GM23248 (cell line): Measurements from ENCODE around the gene DEDD2. TPM values are rescaled to one million over a fixed set of nuclear protein-coding genes. Genes with fewer than 3 reads are reported as not detected.
A peak's percentile ranks its signal among the peaks of the same experiment; 100 is the strongest.
"Not testable (repeated sequence)": the region's sequence is repeated elsewhere in the genome, so short reads cannot be mapped to it uniquely, and the experiment has no call there.

Source experiments
- DNase-seq: peaks from one replicate; pipeline ENCODE4 v3.0.0-alpha.2; 2015
- H2AFZ ChIP-seq: fragments of 200-600 bp; sonication (generic); 2 replicates; pipeline ENCODE4 v1.6.1; 2016; ENCODE audit warnings: antibody characterized with exemption
- H3F3A ChIP-seq: fragments of 200-600 bp; sonication (generic); 2 replicates; pipeline ENCODE4 v1.6.1; 2016; ENCODE audit warnings: mild to moderate bottlenecking, antibody characterized with exemption, mixed run types; ENCODE audit not compliant: insufficient read depth
- H3K27ac ChIP-seq: fragments of 200-600 bp; sonication (generic); 2 replicates; pipeline ENCODE4 v1.5.1; 2016; ENCODE audit warnings: mild to moderate bottlenecking
- H3K27me3 ChIP-seq: fragments of 200-600 bp; sonication (generic); replicated peaks from 2 replicates; pipeline ENCODE4 v1.6.1; 2016; ENCODE audit warnings: mild to moderate bottlenecking; ENCODE audit not compliant: insufficient read depth
- H3K36me3 ChIP-seq: fragments of 200-600 bp; sonication (generic); 2 replicates; pipeline ENCODE4 v1.6.1; 2016; ENCODE audit warnings: low read depth, mild to moderate bottlenecking
- H3K4me1 ChIP-seq: fragments of 200-600 bp; sonication (generic); 2 replicates; pipeline ENCODE4 v1.6.1; 2016; ENCODE audit warnings: mild to moderate bottlenecking; ENCODE audit not compliant: insufficient read depth
- H3K4me2 ChIP-seq: fragments of 200-600 bp; sonication (generic); one replicate; pipeline ENCODE4 v1.6.1; 2016; ENCODE audit warnings: mild to moderate bottlenecking; ENCODE audit not compliant: unreplicated experiment
- H3K4me3 ChIP-seq: fragments of 200-600 bp; sonication (generic); 2 replicates; pipeline ENCODE4 v1.5.1; 2016; ENCODE audit warnings: mild to moderate bottlenecking
- H3K79me2 ChIP-seq: fragments of 200-600 bp; sonication (generic); 2 replicates; pipeline ENCODE4 v1.6.1; 2016; ENCODE audit warnings: mild to moderate bottlenecking; ENCODE audit not compliant: insufficient read depth
- H3K9ac ChIP-seq: fragments of 200-600 bp; sonication (generic); 2 replicates; pipeline ENCODE4 v1.6.1; 2016; ENCODE audit warnings: mild to moderate bottlenecking
- H3K9me2 ChIP-seq: fragments of 200-600 bp; sonication (generic); 2 replicates; pipeline ENCODE4 v1.6.1; 2016; ENCODE audit warnings: mixed run types, mild to moderate bottlenecking, moderate library complexity; ENCODE audit not compliant: insufficient read depth
- H3K9me3 ChIP-seq: fragments of 200-600 bp; sonication (generic); one replicate; pipeline ENCODE4 v1.6.1; 2017; ENCODE audit warnings: low read depth
- H4K20me1 ChIP-seq: fragments of 200-600 bp; sonication (generic); 2 replicates; pipeline ENCODE4 v1.6.0; 2016; ENCODE audit not compliant: insufficient read depth
- EZH2 ChIP-seq: fragments of 200-600 bp; sonication (generic); IDR thresholded peaks from 2 replicates; pipeline ENCODE4 v1.6.1; 2018; ENCODE audit warnings: antibody characterized with exemption, mild to moderate bottlenecking; ENCODE audit not compliant: insufficient read depth, poor library complexity, severe bottlenecking
- EZH2phosphoT487 ChIP-seq: fragments of 200-600 bp; sonication (generic); IDR thresholded peaks from 2 replicates; pipeline ENCODE4 v1.6.1; 2018; ENCODE audit warnings: antibody characterized with exemption, moderate library complexity, mild to moderate bottlenecking, low read depth; ENCODE audit not compliant: insufficient read depth
- WGBS, 2 experiments: methylation state at CpG; one replicate each; pipeline ENCODE4 v1.1.6; 2015 to 2017; ENCODE audit warnings: low lambda C conversion rate in 2 of 2, low coverage in 1 of 2; ENCODE audit errors: missing lambda C conversion rate in 2 of 2; 5-methylcytosine and 5-hydroxymethylcytosine counted together
- in situ Hi-C: fragments of 300-500 bp; cut with MboI; formaldehyde crosslinking; loops from 2 replicates; pipeline ENCODE4 v1.15.0; 2020
- polyA plus RNA-seq: library from polyadenylated mRNA; unstranded; fragments of >200 nt; fragmentation: Nextera tagmentation; extraction: Ambion mirVana; gene quantifications from 2 replicates; pipeline ENCODE4 v1.2.1, GENCODE V29; 2016
- total RNA-seq: library from RNA; depleted of rRNA; stranded (reverse); fragments of >200 nt; shearing (Covaris generic); gene quantifications from 2 replicates; pipeline ENCODE4 v1.2.3, GENCODE V29; 2014; rRNA removed

Gene DEDD2
- total RNA-seq (27.8 and 34.7 TPM in 2 replicates), polyA plus RNA-seq (21.1 and 22.5 TPM in 2 replicates)

DNA sequence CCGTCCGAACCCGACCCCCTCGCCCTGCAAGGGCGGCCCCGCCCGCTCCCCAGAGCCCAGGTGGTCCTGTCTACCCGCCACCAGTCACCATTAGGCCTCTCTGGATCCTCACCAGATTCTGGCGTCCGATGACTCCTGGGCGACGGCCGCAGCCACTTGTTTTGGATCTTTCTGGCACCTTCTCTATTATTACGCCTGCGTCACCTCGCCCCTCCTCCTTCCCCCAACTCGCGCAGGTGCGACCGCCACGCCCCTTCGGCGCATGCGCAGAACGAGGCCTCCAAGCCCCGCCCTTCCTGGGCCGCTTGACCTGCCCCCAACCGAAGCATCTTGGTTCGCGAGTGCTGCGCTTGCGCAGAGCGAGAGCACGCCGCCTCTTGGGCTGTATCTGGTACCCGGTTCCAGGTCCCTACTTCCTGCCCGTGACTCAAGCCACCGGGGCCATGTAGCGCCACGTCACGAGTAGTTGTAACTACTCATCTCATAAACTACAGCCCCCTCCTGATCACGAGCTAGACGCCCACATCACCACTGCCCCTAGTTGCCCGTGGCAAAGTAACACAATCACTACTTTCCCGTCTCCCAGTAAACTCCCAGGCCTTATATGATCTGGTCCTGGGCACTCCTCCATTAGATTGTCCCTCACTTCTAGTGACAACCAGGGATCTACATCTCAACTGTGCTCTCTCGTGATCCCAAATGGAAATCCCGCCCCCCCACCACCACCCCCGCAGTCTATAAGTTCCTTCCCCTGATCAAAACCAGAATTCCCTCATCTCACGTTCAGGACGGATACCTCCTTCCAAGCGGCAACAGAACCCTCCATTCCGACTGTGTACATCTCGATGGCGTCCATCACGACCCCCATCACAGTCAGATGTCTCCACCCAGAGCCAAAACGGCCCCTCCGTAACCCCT lies at the start of gene DEDD2:
Gene DEDD2, minus strand, starts transcription at position 158 of the 918 bp plus-strand sequence. CDS start 670 bp downstream, outside the sequence.
- in situ Hi-C loops: no loop called here
- no peak for TF ChIP-seq EZH2phosphoT487
- TF ChIP-seq EZH2: no peak
- DNase-seq: peak; percentile 99
- peaks cover 25% of the 10 kb centered on the region for H3K4me1 ChIP-seq
- H4K20me1 ChIP-seq: no peaks in the 10 kb centered on the region
- peak within 1 kb of the TSS; percentile 94 for H3K4me2 ChIP-seq
- WGBS, 2 experiments: 3 to 4% methylated on average over 50 to 57 of the region's 57 CpGs
- peak within 1 kb of the TSS; percentile 84 for H3K9ac ChIP-seq
- H2AFZ ChIP-seq: peak within 1 kb of the TSS; percentile 73
- peaks cover 19% of the 10 kb centered on the region for H3F3A ChIP-seq
- no peaks in the 10 kb centered on the region for H3K27me3 ChIP-seq
- H3K9me3 ChIP-seq: no peaks in the 10 kb centered on the region
- H3K4me3 ChIP-seq: peak within 1 kb of the TSS; percentile 78
- H3K79me2 ChIP-seq: peaks cover 90% of the 10 kb centered on the region
- H3K9me2 ChIP-seq: no peaks in the 10 kb centered on the region
- H3K36me3 ChIP-seq: 0 out of 2 replicates have a peak, but pooled peaks cover 7% of the 10 kb centered on the region
- peak within 1 kb of the TSS; percentile 97 for H3K27ac ChIP-seq

DNA sequence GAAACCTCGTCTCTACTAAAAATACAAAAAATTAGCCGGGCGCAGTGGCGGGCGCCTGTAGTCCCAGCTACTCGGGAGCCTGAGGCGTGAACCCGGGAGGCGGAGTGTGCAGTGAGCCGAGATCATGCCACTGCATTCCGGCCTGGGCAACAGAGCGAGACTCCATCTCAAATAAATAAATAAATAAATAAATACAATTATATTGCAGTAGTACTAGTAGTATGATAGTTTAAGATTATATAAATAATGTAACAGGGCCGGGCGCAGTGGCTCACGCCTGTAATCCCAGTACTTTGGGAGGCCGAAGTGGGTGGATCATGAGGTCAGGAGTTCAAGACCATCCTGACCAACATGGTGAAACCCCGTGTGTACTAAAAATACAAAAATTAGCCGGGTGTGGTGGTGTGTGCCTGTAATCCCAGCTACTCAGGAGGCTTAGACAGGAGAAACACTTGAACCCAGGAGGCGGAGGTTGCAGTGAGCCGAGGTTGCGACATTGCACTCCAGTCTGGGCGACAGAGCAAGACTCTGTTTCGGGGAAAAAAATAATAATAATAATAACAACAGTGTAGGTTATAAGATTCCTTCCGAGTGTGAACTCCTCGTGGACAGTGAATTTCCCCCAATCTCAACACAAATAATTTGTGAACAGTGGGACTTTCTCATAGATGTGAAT lies 49.6 kb upstream of the DEDD2 start:
- DNase-seq, H3K4me1 ChIP-seq, H3K4me2 ChIP-seq, H3K9me2 ChIP-seq, H4K20me1 ChIP-seq, H3K9me3 ChIP-seq, in situ Hi-C loops, H3K36me3 ChIP-seq, H3K27me3 ChIP-seq, H3K9ac ChIP-seq: not testable (repeated sequence)
- H3K27ac ChIP-seq: peak overlapping the region; percentile 95; the same call in 1 of the 2 replicates
- WGBS, 2 experiments: 89 to 91% methylated on average over 24 to 25 of the region's 25 CpGs
- peak overlapping the region; percentile 95 for H2AFZ ChIP-seq
- peak overlapping the region; percentile 90; the same call in 1 of the 2 replicates for H3K4me3 ChIP-seq
- H3K79me2 ChIP-seq: peaks cover 21% of the 10 kb centered on the region
- H3F3A ChIP-seq: peaks cover 17% of the 10 kb centered on the region

GRCh38 chr19:42266105-42266504 lies 48.6 kb upstream of the DEDD2 start:
- H2AFZ ChIP-seq, H3K27me3 ChIP-seq, H4K20me1 ChIP-seq, H3K9ac ChIP-seq, H3K27ac ChIP-seq, H3K4me3 ChIP-seq, H3K4me1 ChIP-seq, H3K9me2 ChIP-seq, in situ Hi-C loops, H3K9me3 ChIP-seq, H3K36me3 ChIP-seq, DNase-seq, H3K4me2 ChIP-seq: not testable (repeated sequence)
- WGBS, 2 experiments: 74 to 85% methylated on average over 4 of the region's 4 CpGs
- peaks cover 11% of the 10 kb centered on the region for H3K79me2 ChIP-seq
- peaks cover 17% of the 10 kb centered on the region for H3F3A ChIP-seq

GRCh38 chr19:42261763-42262162 lies 44.3 kb upstream of the DEDD2 start:
- H2AFZ ChIP-seq: no peak overlapping the region
- no peaks in the 10 kb centered on the region for H4K20me1 ChIP-seq
- no peak overlapping the region for H3K4me3 ChIP-seq
- no peak for TF ChIP-seq EZH2
- TF ChIP-seq EZH2phosphoT487: no peak
- 94 to 96% methylated on average over 3 of the region's 3 CpGs for WGBS, 2 experiments
- in situ Hi-C loops: no loop called here
- DNase-seq: no peak
- H3K27me3 ChIP-seq: no peaks in the 10 kb centered on the region
- H3K9me3 ChIP-seq: no peaks in the 10 kb centered on the region
- no peaks in the 10 kb centered on the region for H3K36me3 ChIP-seq
- H3K9me2 ChIP-seq: no peaks in the 10 kb centered on the region
- H3K79me2 ChIP-seq: no peaks in the 10 kb centered on the region
- no peak overlapping the region for H3K27ac ChIP-seq
- H3K4me2 ChIP-seq: no peak overlapping the region
- H3F3A ChIP-seq: peaks cover 2% of the 10 kb centered on the region
- H3K9ac ChIP-seq: no peak overlapping the region
- peaks cover under 1% of the 10 kb centered on the region; the same call in 1 of the 2 replicates for H3K4me1 ChIP-seq

- H3K9ac ChIP-seq, H3K36me3 ChIP-seq, H3K4me1 ChIP-seq, H3K27ac ChIP-seq, H3K9me3 ChIP-seq, H2AFZ ChIP-seq, in situ Hi-C loops, H3K9me2 ChIP-seq, DNase-seq, H3F3A ChIP-seq, H3K27me3 ChIP-seq, H4K20me1 ChIP-seq, H3K4me3 ChIP-seq, H3K4me2 ChIP-seq: not testable (repeated sequence)
- H3K79me2 ChIP-seq: peaks cover 18% of the 10 kb centered on the region
- 80 to 93% methylated on average over 3 of the region's 3 CpGs for WGBS, 2 experiments
Measured at GRCh38 chr19:42257842-42258241, 40.4 kb upstream of the DEDD2 start.
